SK-N-SH treated with all-trans-retinoic acid at 6 μM for 48 hours (cell line): Measurements from ENCODE around the gene COG4.

Experiments used
- ATAC-seq: fragments of 200-7000 bp; cut with Tn5 transposase; 3 replicates; pipeline ENCODE4 v1.9.1; 2020; ENCODE audit warnings: mild to moderate bottlenecking, moderate library complexity
- ARNTL ChIP-seq: fragments of 450-650 bp; formaldehyde crosslinking; IDR thresholded peaks from 2 replicates; pipeline ENCODE4 v1.5.0; 2020; ENCODE audit warnings: low read depth, mild to moderate bottlenecking, moderate library complexity, borderline replicate concordance
- BACH2 ChIP-seq: fragments of 250-450 bp; sonication (Bioruptor Pico); IDR thresholded peaks from 2 replicates; pipeline ENCODE4 v1.9.0; 2021; ENCODE audit warnings: mild to moderate bottlenecking, borderline replicate concordance
- CSRNP3 ChIP-seq: fragments of 250-450 bp; sonication (Bioruptor Pico); IDR thresholded peaks from 2 replicates; pipeline ENCODE4 v1.5.1; 2021; ENCODE audit warnings: mild to moderate bottlenecking, moderate library complexity
- ESRRG ChIP-seq: fragments of 250-450 bp; sonication (Bioruptor Pico); IDR thresholded peaks from 2 replicates; pipeline ENCODE4 v1.6.1; 2021; ENCODE audit warnings: mild to moderate bottlenecking
- ISL1 ChIP-seq: fragments of 250-450 bp; sonication (Bioruptor Pico); IDR thresholded peaks from 2 replicates; pipeline ENCODE4 v2.1.2; 2022; ENCODE audit warnings: mild to moderate bottlenecking, moderate library complexity
- OSR1 ChIP-seq: fragments of 250-450 bp; sonication (Bioruptor Pico); IDR thresholded peaks from 2 replicates; pipeline ENCODE4 v1.8.0; 2022; ENCODE audit warnings: moderate library complexity, mild to moderate bottlenecking, inconsistent platforms
- PATZ1 ChIP-seq: fragments of 250-450 bp; sonication (Bioruptor Pico); IDR thresholded peaks from 2 replicates; pipeline ENCODE4 v1.8.0; 2020; ENCODE audit warnings: mild to moderate bottlenecking, moderate library complexity, borderline replicate concordance
- POU6F1 ChIP-seq: fragments of 250-450 bp; sonication (Bioruptor Pico); IDR thresholded peaks from 2 replicates; pipeline ENCODE4 v1.8.0; 2021; ENCODE audit warnings: low read depth, mild to moderate bottlenecking, moderate library complexity, borderline replicate concordance
- PPARA ChIP-seq: fragments of 250-450 bp; sonication (Bioruptor Pico); IDR thresholded peaks from 2 replicates; pipeline ENCODE4 v1.5.0; 2020; ENCODE audit warnings: mild to moderate bottlenecking, borderline replicate concordance
- RARB ChIP-seq: fragments of 250-450 bp; sonication (Bioruptor Pico); IDR thresholded peaks from 2 replicates; pipeline ENCODE4 v1.8.0; 2021; ENCODE audit warnings: mild to moderate bottlenecking, moderate library complexity
- TOX ChIP-seq: fragments of 250-450 bp; sonication (Bioruptor Pico); IDR thresholded peaks from 2 replicates; pipeline ENCODE4 v1.8.0; 2021; ENCODE audit warnings: mild to moderate bottlenecking, moderate library complexity, borderline replicate concordance
- ZC3H10 ChIP-seq: fragments of 250-450 bp; sonication (Bioruptor Pico); IDR thresholded peaks from 2 replicates; pipeline ENCODE4 v1.5.1; 2021; ENCODE audit warnings: mild to moderate bottlenecking, moderate library complexity
- ZFP3 ChIP-seq: fragments of 250-450 bp; sonication (Bioruptor Pico); IDR thresholded peaks from 2 replicates; pipeline ENCODE4 v1.5.0; 2020; ENCODE audit warnings: mild to moderate bottlenecking, moderate library complexity

COG4 gene

GRCh38 chr16:70438969-70439862 lies 84.1 kb downstream of the COG4 start, which contains the start of gene ST3GAL2 (continued):
- no peak for TF ChIP-seq CSRNP3 (CRISPR knock-in tag)
- TF ChIP-seq PATZ1 (CRISPR knock-in tag), result peak; percentile 98
- no peak for TF ChIP-seq ISL1 (CRISPR knock-in tag)
- no peak for TF ChIP-seq ZC3H10 (CRISPR knock-in tag)
- 0 out of 2 replicates have a peak, but pooled peaks have one; percentile 61 for TF ChIP-seq ARNTL (CRISPR knock-in tag)
- TF ChIP-seq, all 23 proteins: peak for 9

GRCh38 chr16:70438585-70438968 lies 84.8 kb downstream of the COG4 start:
- TF ChIP-seq PPARA (CRISPR knock-in tag) (no peak), POU6F1 (CRISPR knock-in tag) (no peak), ESRRG (CRISPR knock-in tag) (no peak), TOX (CRISPR knock-in tag) (no peak), BACH2 (CRISPR knock-in tag) (no peak), OSR1 (CRISPR knock-in tag) (no peak), PATZ1 (CRISPR knock-in tag) (no peak), ISL1 (CRISPR knock-in tag) (no peak)
- TF ChIP-seq, all 23 proteins: peak for 0
- ATAC-seq, result peak; percentile 0; the same call in 2 of the 3 replicates

GRCh38 chr16:70437582-70438557 lies 85.5 kb downstream of the COG4 start:
- peak; percentile 31 for ATAC-seq
- TF ChIP-seq ESRRG (CRISPR knock-in tag), result no peak
- peak; percentile 77; the same call in 1 of the 2 replicates for TF ChIP-seq ZFP3
- TF ChIP-seq RARB, result no peak

- no peak; the same call in 1 of the 2 replicates for TF ChIP-seq ISL1 (CRISPR knock-in tag)
- TF ChIP-seq PATZ1 (CRISPR knock-in tag), result peak; percentile 77
- no peak for TF ChIP-seq TOX (CRISPR knock-in tag)
- no peak for TF ChIP-seq ARNTL (CRISPR knock-in tag)
Measured at GRCh38 chr16:70437017-70437581, 86.3 kb downstream of the COG4 start.

More at GRCh38 chr16:70437017-70437581, 86.3 kb downstream of the COG4 start:
- ATAC-seq, result peak; percentile 57
